Mesenchymal stem cell (in vitro differentiated cells and primary cell): ENCODE results near the gene ASB5. TPM values are rescaled to one million over a fixed set of nuclear protein-coding genes. Genes with fewer than 3 reads are reported as not detected.

Experiments used
- DNase-seq: peaks from one replicate; pipeline ENCODE4 v3.0.0-alpha.2; 2013
- H2AFZ ChIP-seq: one replicate; pipeline ENCODE4 v1.6.1; 2013; ENCODE audit warnings: low read depth, mild to moderate bottlenecking, control low read depth, inconsistent platforms, low read length, moderate library complexity
- H2AK5ac ChIP-seq: 2 replicates; pipeline ENCODE4 v1.6.1; 2013; ENCODE audit warnings: low read length, moderate library complexity, mild to moderate bottlenecking, inconsistent platforms; ENCODE audit not compliant: severe bottlenecking
- H2BK120ac ChIP-seq: one replicate; pipeline ENCODE4 v1.6.1; 2013; ENCODE audit warnings: low read depth, mild to moderate bottlenecking, inconsistent platforms, low read length, moderate library complexity
- H2BK12ac ChIP-seq, 2 experiments: one replicate each; pipeline ENCODE4 v1.6.1; 2013; ENCODE audit warnings: inconsistent platforms in 2 of 2, low read length in 2 of 2, mild to moderate bottlenecking in 2 of 2, moderate library complexity in 2 of 2, control low read depth in 1 of 2
- H2BK15ac ChIP-seq: one replicate; pipeline ENCODE4 v1.6.1; 2013; ENCODE audit warnings: mild to moderate bottlenecking, low read depth, inconsistent platforms; ENCODE audit not compliant: poor library complexity, severe bottlenecking
- H2BK5ac ChIP-seq: 2 replicates; pipeline ENCODE4 v1.6.1; 2013; ENCODE audit warnings: low read depth, mild to moderate bottlenecking, low read length, control low read depth, inconsistent platforms; ENCODE audit not compliant: poor library complexity, severe bottlenecking
- H3K14ac ChIP-seq, 2 experiments: one replicate each; pipeline ENCODE4 v1.6.1; 2013; ENCODE audit warnings: inconsistent platforms in 2 of 2, low read length in 2 of 2, control low read depth in 1 of 2, mild to moderate bottlenecking in 1 of 2, moderate library complexity in 1 of 2
- H3K18ac ChIP-seq, 2 experiments: one replicate each; pipeline ENCODE4 v1.6.1; 2013; ENCODE audit warnings: inconsistent platforms in 2 of 2, low read length in 2 of 2, control low read depth in 1 of 2, low read depth in 1 of 2, mild to moderate bottlenecking in 1 of 2
- H3K23ac ChIP-seq, 2 experiments: one replicate each; pipeline ENCODE4 v1.6.1; 2013; ENCODE audit warnings: inconsistent platforms in 2 of 2, low read length in 2 of 2, mild to moderate bottlenecking in 2 of 2, moderate library complexity in 2 of 2, control low read depth in 1 of 2
- H3K27ac ChIP-seq: 2 replicates; pipeline ENCODE4 v1.5.1; 2013; ENCODE audit warnings: mild to moderate bottlenecking, moderate library complexity, low read length, control low read depth, inconsistent platforms; ENCODE audit not compliant: poor library complexity, severe bottlenecking
- H3K27me3 ChIP-seq, 2 experiments: 2 replicates each; pipeline versions ENCODE4 v1.6.1 to v1.7.0; 2013; ENCODE audit warnings: low read length in 2 of 2, mild to moderate bottlenecking in 2 of 2, moderate library complexity in 2 of 2, control low read depth in 1 of 2, inconsistent platforms in 1 of 2; ENCODE audit not compliant: control insufficient read depth in 1 of 2, insufficient read depth in 1 of 2
- H3K36me3 ChIP-seq, 2 experiments: 2 replicates each; pipeline versions ENCODE4 v1.6.1 to v1.7.0; 2013; ENCODE audit warnings: low read length in 2 of 2, control low read depth in 1 of 2, inconsistent platforms in 1 of 2, low read depth in 1 of 2, mild to moderate bottlenecking in 1 of 2; ENCODE audit not compliant: insufficient read depth in 2 of 2, control insufficient read depth in 1 of 2
- H3K4ac ChIP-seq, 2 experiments: one replicate each; pipeline ENCODE4 v1.6.1; 2013; ENCODE audit warnings: inconsistent platforms in 2 of 2, low read length in 2 of 2, mild to moderate bottlenecking in 2 of 2, moderate library complexity in 2 of 2, control low read depth in 1 of 2, low read depth in 1 of 2
- H3K4me1 ChIP-seq: 2 replicates; pipeline ENCODE4 v1.6.1; 2013; ENCODE audit warnings: low read depth, low read length, control low read depth; ENCODE audit not compliant: control insufficient read depth, insufficient read depth
- H3K4me2 ChIP-seq: 2 replicates; pipeline ENCODE4 v1.6.1; 2013; ENCODE audit warnings: low read length, mild to moderate bottlenecking, inconsistent platforms; ENCODE audit not compliant: poor library complexity, severe bottlenecking
- H3K4me3 ChIP-seq, 2 experiments: 2 replicates each; pipeline versions ENCODE4 v1.5.1 to v1.7.0; 2013; ENCODE audit warnings: low read length in 2 of 2, mild to moderate bottlenecking in 2 of 2, control low read depth in 1 of 2, low read depth in 1 of 2; ENCODE audit not compliant: insufficient read depth in 1 of 2
- H3K79me1 ChIP-seq: replicated peaks from 2 replicates; pipeline ENCODE4 v1.6.1; 2013; ENCODE audit warnings: mild to moderate bottlenecking, control low read depth, low read length, inconsistent platforms; ENCODE audit not compliant: poor library complexity, severe bottlenecking
- H3K9ac ChIP-seq: 2 replicates; pipeline ENCODE4 v1.7.0; 2013; ENCODE audit warnings: mild to moderate bottlenecking, low read length, moderate library complexity
- H3K9me3 ChIP-seq: 2 replicates; pipeline ENCODE4 v1.7.0; 2013; ENCODE audit warnings: mild to moderate bottlenecking, low read length; ENCODE audit not compliant: control insufficient read depth
- H4K8ac ChIP-seq: one replicate; pipeline ENCODE4 v1.6.1; 2013; ENCODE audit warnings: inconsistent platforms, mild to moderate bottlenecking, low read length, moderate library complexity
- H4K91ac ChIP-seq: one replicate; pipeline ENCODE4 v1.6.1; 2013; ENCODE audit warnings: mild to moderate bottlenecking, low read length, inconsistent platforms
- WGBS: methylation state at CpG from one replicate; pipeline ENCODE4 v1.1.7; 2013; ENCODE audit warnings: mixed read lengths; 5-methylcytosine and 5-hydroxymethylcytosine counted together
- polyA plus RNA-seq, 2 experiments: library from polyadenylated mRNA; stranded (reverse); fragments of 200-250 nt; gene quantifications; one replicate each; pipeline ENCODE4 v1.2.3, GENCODE V29; 2013

Gene ASB5
- 0.03 TPM for polyA plus RNA-seq (2013, experiment 1 of 2)
- 0.01 TPM for polyA plus RNA-seq (2013, experiment 2 of 2)

GRCh38 chr4:176268963-176269362, at the start of gene ASB5:
TSS of gene ASB5 (minus strand) at chr4:176269222. CDS start at chr4:176269108, 114 bp downstream.
- H2AK5ac ChIP-seq = peak within 1 kb of the TSS; percentile 90
- H3K23ac ChIP-seq = no peak within 1 kb of the TSS
- no peak within 1 kb of the TSS for H2BK12ac ChIP-seq
- H3K27me3 ChIP-seq = no peaks in the 10 kb centered on the region
- peak within 1 kb of the TSS; percentile 97 for H3K27ac ChIP-seq
- no peak within 1 kb of the TSS for H3K14ac ChIP-seq
- H3K36me3 ChIP-seq = no peaks in the 10 kb centered on the region
- H4K91ac ChIP-seq = no peak within 1 kb of the TSS
- WGBS = 97% methylated on average over 11 of the region's 11 CpGs
- no peaks in the 10 kb centered on the region for H3K79me1 ChIP-seq
- DNase-seq = no peak
- H3K9me3 ChIP-seq = no peaks in the 10 kb centered on the region
- no peak within 1 kb of the TSS for H4K8ac ChIP-seq
- H2BK15ac ChIP-seq = no peak within 1 kb of the TSS
- no peak within 1 kb of the TSS for H2AFZ ChIP-seq
- no peak within 1 kb of the TSS for H3K18ac ChIP-seq
- no peak within 1 kb of the TSS for H2BK5ac ChIP-seq
- H3K9ac ChIP-seq = peak within 1 kb of the TSS; percentile 75
- no peak within 1 kb of the TSS for H2BK120ac ChIP-seq
- H3K4ac ChIP-seq = no peak within 1 kb of the TSS
- no peaks in the 10 kb centered on the region for H3K4me1 ChIP-seq
- no peak within 1 kb of the TSS for H3K4me3 ChIP-seq
- H3K4me2 ChIP-seq = no peak within 1 kb of the TSS

GRCh38 chr4:176313596-176314336, 44.7 kb upstream of the ASB5 start:
- no peak overlapping the region for H4K8ac ChIP-seq
- H2BK120ac ChIP-seq = no peak overlapping the region
- H3K79me1 ChIP-seq = no peaks in the 10 kb centered on the region
- WGBS = 74% methylated on average over 7 of the region's 7 CpGs
- no peak overlapping the region for H3K23ac ChIP-seq
- no peak for DNase-seq
- no peak overlapping the region for H3K9ac ChIP-seq
- no peak overlapping the region for H2BK15ac ChIP-seq
- H3K4me3 ChIP-seq = no peak overlapping the region
- H4K91ac ChIP-seq = no peak overlapping the region
- H3K14ac ChIP-seq = no peak overlapping the region
- H2AK5ac ChIP-seq = no peak overlapping the region
- H3K9me3 ChIP-seq = no peaks in the 10 kb centered on the region
- H3K4me1 ChIP-seq = no peaks in the 10 kb centered on the region
- H2AFZ ChIP-seq = no peak overlapping the region
- no peaks in the 10 kb centered on the region for H3K27me3 ChIP-seq
- H3K27ac ChIP-seq = no peak overlapping the region
- no peak overlapping the region for H3K18ac ChIP-seq
- no peak overlapping the region for H3K4ac ChIP-seq
- no peak overlapping the region for H3K4me2 ChIP-seq
- H2BK12ac ChIP-seq = no peak overlapping the region
- H2BK5ac ChIP-seq = no peak overlapping the region
- H3K36me3 ChIP-seq = no peaks in the 10 kb centered on the region

DNA sequence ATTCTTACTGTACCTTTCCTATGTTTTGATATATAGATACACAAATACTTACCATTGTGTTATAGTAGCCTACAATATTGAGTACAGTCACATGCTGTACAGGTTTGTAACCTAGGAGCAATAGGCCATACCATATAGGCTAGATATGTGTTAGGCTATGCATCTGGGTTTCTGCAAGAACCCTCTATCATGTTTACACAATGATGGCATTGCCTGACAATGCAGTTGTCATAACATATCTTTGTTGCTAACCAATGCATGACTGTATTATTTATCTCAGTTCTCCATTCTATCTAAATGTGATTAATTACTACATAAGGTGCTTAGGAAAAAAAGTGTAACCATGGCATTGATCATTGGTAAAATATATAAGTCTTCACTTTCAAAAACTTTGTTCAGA, 40.8 kb upstream of the ASB5 start:
- peaks cover 6% of the 10 kb centered on the region for H3K4me1 ChIP-seq
- H4K91ac ChIP-seq = no peak overlapping the region
- H2BK15ac ChIP-seq = no peak overlapping the region
- H3K18ac ChIP-seq = no peak overlapping the region
- no peaks in the 10 kb centered on the region for H3K9me3 ChIP-seq
- no peaks in the 10 kb centered on the region for H3K36me3 ChIP-seq
- DNase-seq = peak; percentile 47
- no peak overlapping the region for H3K4me2 ChIP-seq
- H4K8ac ChIP-seq = no peak overlapping the region
- no peak overlapping the region for H3K4ac ChIP-seq
- H2BK5ac ChIP-seq = no peak overlapping the region
- no peak overlapping the region for H3K14ac ChIP-seq
- no peaks in the 10 kb centered on the region for H3K27me3 ChIP-seq
- no peak overlapping the region for H3K23ac ChIP-seq
- H2BK120ac ChIP-seq = no peak overlapping the region
- H3K27ac ChIP-seq = no peak overlapping the region
- no peak overlapping the region for H2AK5ac ChIP-seq
- H3K79me1 ChIP-seq = no peaks in the 10 kb centered on the region
- H3K4me3 ChIP-seq = no peak overlapping the region
- H2BK12ac ChIP-seq = no peak overlapping the region
- H3K9ac ChIP-seq = no peak overlapping the region
- H2AFZ ChIP-seq = no peak overlapping the region

GRCh38 chr4:176309046-176309445, 40.0 kb upstream of the ASB5 start:
- 97% methylated on average over 2 of the region's 2 CpGs for WGBS
- H3K4ac ChIP-seq = no peak overlapping the region

More at GRCh38 chr4:176309046-176309445, 40.0 kb upstream of the ASB5 start:
- DNase-seq = no peak
- no peak overlapping the region for H2BK12ac ChIP-seq
- H3K18ac ChIP-seq = no peak overlapping the region
- H3K4me1 ChIP-seq = peaks cover 6% of the 10 kb centered on the region
- no peak overlapping the region for H3K23ac ChIP-seq
- no peak overlapping the region for H4K91ac ChIP-seq
- no peak overlapping the region for H2AFZ ChIP-seq
- no peak overlapping the region for H3K14ac ChIP-seq
- H2BK5ac ChIP-seq = no peak overlapping the region
- H3K79me1 ChIP-seq = no peaks in the 10 kb centered on the region
- H3K27ac ChIP-seq = no peak overlapping the region
- H3K36me3 ChIP-seq = no peaks in the 10 kb centered on the region
- H3K9me3 ChIP-seq = no peaks in the 10 kb centered on the region
- no peak overlapping the region for H2AK5ac ChIP-seq
- no peak overlapping the region for H4K8ac ChIP-seq
- no peak overlapping the region for H2BK15ac ChIP-seq
- no peak overlapping the region for H3K4me2 ChIP-seq
- no peaks in the 10 kb centered on the region for H3K27me3 ChIP-seq
- H3K4me3 ChIP-seq = no peak overlapping the region
- H2BK120ac ChIP-seq = no peak overlapping the region
- H3K9ac ChIP-seq = no peak overlapping the region
